HepG2 (cell line): ENCODE data around the gene INHA. TPM values are rescaled to one million over a fixed set of nuclear protein-coding genes. Genes with fewer than 3 reads are reported as not detected.

ENCODE experiments used
- BCL6 ChIP-seq: IDR thresholded peaks from 2 replicates; pipeline ENCODE4 v1.6.1; 2016; ENCODE audit warnings: missing genetic modification reagents, missing compliant biosample characterization
- IRX3 ChIP-seq: sonication (generic); formaldehyde crosslinking; IDR thresholded peaks from 2 replicates; pipeline ENCODE4 v1.8.1; 2023; ENCODE audit warnings: mild to moderate bottlenecking, low read depth, missing genetic modification reagents, borderline replicate concordance
- RBM39 ChIP-seq: fragments of 200-400 bp; formaldehyde crosslinking; IDR thresholded peaks from one replicate; pipeline ENCODE4 v1.6.1; 2018; ENCODE audit warnings: antibody characterized with exemption, mild to moderate bottlenecking, low read depth, low read length; ENCODE audit not compliant: poor library complexity, severe bottlenecking
- STAT5B ChIP-seq: sonication (generic); formaldehyde crosslinking; IDR thresholded peaks from 2 replicates; pipeline ENCODE4 v1.4.0; 2020; ENCODE audit warnings: missing genetic modification reagents
- ZFP36L1 ChIP-seq: sonication (generic); formaldehyde crosslinking; IDR thresholded peaks from 2 replicates; pipeline ENCODE4 v1.8.0; 2022; ENCODE audit warnings: mild to moderate bottlenecking, missing genetic modification reagents, moderate library complexity
- ZIK1 ChIP-seq: sonication (generic); formaldehyde crosslinking; IDR thresholded peaks from 2 replicates; pipeline ENCODE4 v1.5.0; 2020; ENCODE audit warnings: mild to moderate bottlenecking, low read depth, missing genetic modification reagents, borderline replicate concordance
- ZNF672 ChIP-seq: sonication (generic); formaldehyde crosslinking; IDR thresholded peaks from 2 replicates; pipeline ENCODE4 v1.8.1; 2022; ENCODE audit warnings: missing genetic modification reagents
- ZNF740 ChIP-seq: sonication (generic); formaldehyde crosslinking; IDR thresholded peaks from 2 replicates; pipeline ENCODE4 v1.4.0; 2020; ENCODE audit warnings: missing genetic modification reagents
- polyA plus RNA-seq, 8 experiments: library from polyadenylated mRNA; depleted of rRNA in 3 of 8; stranded (reverse) in 7 of 8; unstranded in 1 of 8; fragments of >200 nt; fragmentation: Illumina TruSeq in 4 of 8; extraction: Trizol in 4 of 8; gene quantifications; 2 replicates each; pipeline versions ENCODE4 v1.2.1 to v1.2.3, GENCODE V29; 2011 to 2016; ENCODE audit warnings: low read depth in 4 of 8, missing spikeins in 1 of 8, mixed read lengths in 1 of 8; ENCODE audit not compliant: insufficient read depth in 1 of 8
- total RNA-seq, 5 experiments: library from RNA; depleted of rRNA; stranded (reverse); fragments of >200 nt; fragmentation: Illumina TruSeq; extraction: Trizol; gene quantifications; 2 replicates each; pipeline ENCODE4 v1.2.3, GENCODE V29; 2016; ENCODE audit warnings: low read depth in 1 of 5
- TF ChIP-seq, protein P1 (sequence below): sonication (generic); formaldehyde crosslinking; IDR thresholded peaks from 2 replicates; pipeline ENCODE4 v1.4.0; 2020; ENCODE audit warnings: missing genetic modification reagents, borderline replicate concordance
- TF ChIP-seq, protein P2 (sequence below): sonication (generic); formaldehyde crosslinking; IDR thresholded peaks from 2 replicates; pipeline ENCODE4 v1.5.0; 2020; ENCODE audit warnings: mild to moderate bottlenecking, missing genetic modification reagents
- TF ChIP-seq, protein P3 (sequence below): sonication (generic); formaldehyde crosslinking; IDR thresholded peaks from 2 replicates; pipeline ENCODE4 v1.5.1; 2020; ENCODE audit warnings: mild to moderate bottlenecking, missing genetic modification reagents, borderline replicate concordance

The INHA gene
- total and polyA plus RNA-seq, 2 of the 13 experiments (the other 11 are each of a cell fraction or from before 2014, with no cell fraction given): 4.1 to 15.2 TPM

- TF ChIP-seq, protein P1, sequence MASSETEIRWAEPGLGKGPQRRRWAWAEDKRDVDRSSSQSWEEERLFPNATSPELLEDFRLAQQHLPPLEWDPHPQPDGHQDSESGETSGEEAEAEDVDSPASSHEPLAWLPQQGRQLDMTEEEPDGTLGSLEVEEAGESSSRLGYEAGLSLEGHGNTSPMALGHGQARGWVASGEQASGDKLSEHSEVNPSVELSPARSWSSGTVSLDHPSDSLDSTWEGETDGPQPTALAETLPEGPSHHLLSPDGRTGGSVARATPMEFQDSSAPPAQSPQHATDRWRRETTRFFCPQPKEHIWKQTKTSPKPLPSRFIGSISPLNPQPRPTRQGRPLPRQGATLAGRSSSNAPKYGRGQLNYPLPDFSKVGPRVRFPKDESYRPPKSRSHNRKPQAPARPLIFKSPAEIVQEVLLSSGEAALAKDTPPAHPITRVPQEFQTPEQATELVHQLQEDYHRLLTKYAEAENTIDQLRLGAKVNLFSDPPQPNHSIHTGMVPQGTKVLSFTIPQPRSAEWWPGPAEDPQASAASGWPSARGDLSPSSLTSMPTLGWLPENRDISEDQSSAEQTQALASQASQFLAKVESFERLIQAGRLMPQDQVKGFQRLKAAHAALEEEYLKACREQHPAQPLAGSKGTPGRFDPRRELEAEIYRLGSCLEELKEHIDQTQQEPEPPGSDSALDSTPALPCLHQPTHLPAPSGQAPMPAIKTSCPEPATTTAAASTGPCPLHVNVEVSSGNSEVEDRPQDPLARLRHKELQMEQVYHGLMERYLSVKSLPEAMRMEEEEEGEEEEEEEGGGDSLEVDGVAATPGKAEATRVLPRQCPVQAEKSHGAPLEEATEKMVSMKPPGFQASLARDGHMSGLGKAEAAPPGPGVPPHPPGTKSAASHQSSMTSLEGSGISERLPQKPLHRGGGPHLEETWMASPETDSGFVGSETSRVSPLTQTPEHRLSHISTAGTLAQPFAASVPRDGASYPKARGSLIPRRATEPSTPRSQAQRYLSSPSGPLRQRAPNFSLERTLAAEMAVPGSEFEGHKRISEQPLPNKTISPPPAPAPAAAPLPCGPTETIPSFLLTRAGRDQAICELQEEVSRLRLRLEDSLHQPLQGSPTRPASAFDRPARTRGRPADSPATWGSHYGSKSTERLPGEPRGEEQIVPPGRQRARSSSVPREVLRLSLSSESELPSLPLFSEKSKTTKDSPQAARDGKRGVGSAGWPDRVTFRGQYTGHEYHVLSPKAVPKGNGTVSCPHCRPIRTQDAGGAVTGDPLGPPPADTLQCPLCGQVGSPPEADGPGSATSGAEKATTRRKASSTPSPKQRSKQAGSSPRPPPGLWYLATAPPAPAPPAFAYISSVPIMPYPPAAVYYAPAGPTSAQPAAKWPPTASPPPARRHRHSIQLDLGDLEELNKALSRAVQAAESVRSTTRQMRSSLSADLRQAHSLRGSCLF (CRISPR knock-in tag): no peak
- TF ChIP-seq, protein P2, sequence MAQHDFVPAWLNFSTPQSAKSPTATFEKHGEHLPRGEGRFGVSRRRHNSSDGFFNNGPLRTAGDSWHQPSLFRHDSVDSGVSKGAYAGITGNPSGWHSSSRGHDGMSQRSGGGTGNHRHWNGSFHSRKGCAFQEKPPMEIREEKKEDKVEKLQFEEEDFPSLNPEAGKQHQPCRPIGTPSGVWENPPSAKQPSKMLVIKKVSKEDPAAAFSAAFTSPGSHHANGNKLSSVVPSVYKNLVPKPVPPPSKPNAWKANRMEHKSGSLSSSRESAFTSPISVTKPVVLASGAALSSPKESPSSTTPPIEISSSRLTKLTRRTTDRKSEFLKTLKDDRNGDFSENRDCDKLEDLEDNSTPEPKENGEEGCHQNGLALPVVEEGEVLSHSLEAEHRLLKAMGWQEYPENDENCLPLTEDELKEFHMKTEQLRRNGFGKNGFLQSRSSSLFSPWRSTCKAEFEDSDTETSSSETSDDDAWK: no peak
- peak; percentile 42; the same call in 1 of the 2 replicates for TF ChIP-seq ZNF672 (CRISPR knock-in tag)
- TF ChIP-seq ZIK1: no peak
- no peak for TF ChIP-seq STAT5B (CRISPR knock-in tag)
- TF ChIP-seq, protein P3, sequence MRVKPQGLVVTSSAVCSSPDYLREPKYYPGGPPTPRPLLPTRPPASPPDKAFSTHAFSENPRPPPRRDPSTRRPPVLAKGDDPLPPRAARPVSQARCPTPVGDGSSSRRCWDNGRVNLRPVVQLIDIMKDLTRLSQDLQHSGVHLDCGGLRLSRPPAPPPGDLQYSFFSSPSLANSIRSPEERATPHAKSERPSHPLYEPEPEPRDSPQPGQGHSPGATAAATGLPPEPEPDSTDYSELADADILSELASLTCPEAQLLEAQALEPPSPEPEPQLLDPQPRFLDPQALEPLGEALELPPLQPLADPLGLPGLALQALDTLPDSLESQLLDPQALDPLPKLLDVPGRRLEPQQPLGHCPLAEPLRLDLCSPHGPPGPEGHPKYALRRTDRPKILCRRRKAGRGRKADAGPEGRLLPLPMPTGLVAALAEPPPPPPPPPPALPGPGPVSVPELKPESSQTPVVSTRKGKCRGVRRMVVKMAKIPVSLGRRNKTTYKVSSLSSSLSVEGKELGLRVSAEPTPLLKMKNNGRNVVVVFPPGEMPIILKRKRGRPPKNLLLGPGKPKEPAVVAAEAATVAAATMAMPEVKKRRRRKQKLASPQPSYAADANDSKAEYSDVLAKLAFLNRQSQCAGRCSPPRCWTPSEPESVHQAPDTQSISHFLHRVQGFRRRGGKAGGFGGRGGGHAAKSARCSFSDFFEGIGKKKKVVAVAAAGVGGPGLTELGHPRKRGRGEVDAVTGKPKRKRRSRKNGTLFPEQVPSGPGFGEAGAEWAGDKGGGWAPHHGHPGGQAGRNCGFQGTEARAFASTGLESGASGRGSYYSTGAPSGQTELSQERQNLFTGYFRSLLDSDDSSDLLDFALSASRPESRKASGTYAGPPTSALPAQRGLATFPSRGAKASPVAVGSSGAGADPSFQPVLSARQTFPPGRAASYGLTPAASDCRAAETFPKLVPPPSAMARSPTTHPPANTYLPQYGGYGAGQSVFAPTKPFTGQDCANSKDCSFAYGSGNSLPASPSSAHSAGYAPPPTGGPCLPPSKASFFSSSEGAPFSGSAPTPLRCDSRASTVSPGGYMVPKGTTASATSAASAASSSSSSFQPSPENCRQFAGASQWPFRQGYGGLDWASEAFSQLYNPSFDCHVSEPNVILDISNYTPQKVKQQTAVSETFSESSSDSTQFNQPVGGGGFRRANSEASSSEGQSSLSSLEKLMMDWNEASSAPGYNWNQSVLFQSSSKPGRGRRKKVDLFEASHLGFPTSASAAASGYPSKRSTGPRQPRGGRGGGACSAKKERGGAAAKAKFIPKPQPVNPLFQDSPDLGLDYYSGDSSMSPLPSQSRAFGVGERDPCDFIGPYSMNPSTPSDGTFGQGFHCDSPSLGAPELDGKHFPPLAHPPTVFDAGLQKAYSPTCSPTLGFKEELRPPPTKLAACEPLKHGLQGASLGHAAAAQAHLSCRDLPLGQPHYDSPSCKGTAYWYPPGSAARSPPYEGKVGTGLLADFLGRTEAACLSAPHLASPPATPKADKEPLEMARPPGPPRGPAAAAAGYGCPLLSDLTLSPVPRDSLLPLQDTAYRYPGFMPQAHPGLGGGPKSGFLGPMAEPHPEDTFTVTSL: no peak
- TF ChIP-seq RBM39: no peak
- no peak for TF ChIP-seq BCL6 (CRISPR knock-in tag)
- TF ChIP-seq ZFP36L1 (CRISPR knock-in tag): peak; percentile 80; the same call in 1 of the 2 replicates
- TF ChIP-seq ZNF740: no peak
- 0 out of 2 replicates have a peak, but pooled peaks have one; percentile 5 for TF ChIP-seq IRX3 (CRISPR knock-in tag)
These were observed 20.4 kb upstream of the INHA start (continued) for GRCh38 chr2:219551441-219552381.
